ENCODE measurements around the gene TIAM2.

Gene TIAM2

GRCh38 chr6:155237613-155238012 is 242.5 kb downstream of the TIAM2 start:
- DNase-seq, result no peak

- DNase-seq, result no peak
Observed at GRCh38 chr6:155240905-155241600, 245.9 kb downstream of the TIAM2 start.

GRCh38 chr6:155241966-155242365 is 246.9 kb downstream of the TIAM2 start:
- DNase-seq, result no peak

DNA sequence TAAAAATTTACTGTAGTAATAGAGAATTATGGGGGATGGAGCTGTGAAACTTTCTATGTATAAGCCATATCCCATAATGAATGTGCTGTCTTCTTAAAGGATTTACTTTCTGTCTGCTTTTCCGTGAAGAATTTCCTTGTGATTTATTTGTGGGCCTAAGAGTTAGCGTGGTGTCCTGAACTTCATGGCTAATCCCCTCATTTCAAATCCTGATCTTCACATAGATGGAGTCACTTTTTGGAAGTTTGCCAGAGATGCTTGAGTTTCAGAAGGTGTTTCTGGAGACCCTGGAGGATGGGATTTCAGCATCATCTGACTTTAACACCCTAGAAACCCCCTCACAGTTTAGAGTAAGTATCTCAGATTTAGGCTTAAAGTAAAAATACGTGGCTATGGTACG is 249.3 kb downstream of the TIAM2 start:
- DNase-seq, result no peak

DNA sequence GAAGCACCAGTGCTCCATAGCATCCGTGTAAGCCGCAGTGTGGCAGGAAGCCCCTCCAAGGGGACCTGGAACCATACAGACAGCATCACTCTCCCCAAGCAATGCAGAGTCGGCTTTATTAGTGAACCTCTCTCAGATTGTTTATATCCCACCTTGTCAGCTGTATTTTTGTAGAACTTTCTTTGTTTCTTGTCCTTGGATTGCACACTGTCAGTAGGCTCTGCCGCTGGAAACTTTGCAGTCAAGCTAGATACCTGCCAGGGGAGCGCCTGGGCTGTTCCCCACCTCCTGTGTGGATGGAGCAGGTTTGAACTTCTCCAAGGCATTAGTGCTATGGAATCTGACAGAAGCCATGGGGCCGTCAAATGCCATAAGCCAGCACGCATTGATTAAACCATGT is 250.1 kb downstream of the TIAM2 start:
- DNase-seq, result no peak

DNA sequence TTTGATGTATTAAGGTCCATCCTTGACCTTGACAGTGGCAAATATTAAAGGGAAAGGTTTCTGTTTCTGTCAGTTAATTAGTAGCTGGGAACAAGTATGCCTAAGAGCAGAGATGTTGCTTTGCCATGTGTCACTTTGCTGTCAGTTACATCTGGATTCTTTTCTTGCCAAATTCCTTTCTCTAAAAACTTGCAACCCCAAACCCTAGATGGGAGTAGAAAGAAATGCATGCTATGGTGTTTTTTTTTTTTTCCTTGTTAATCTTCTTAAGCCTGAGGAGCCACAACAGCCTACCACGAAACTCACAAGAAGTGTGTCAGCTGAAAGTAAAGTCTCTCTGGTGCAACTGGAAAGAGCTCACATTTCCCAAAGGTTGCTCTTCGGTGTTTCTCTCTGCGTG is 250.7 kb downstream of the TIAM2 start:
- no peak for DNase-seq

DNA sequence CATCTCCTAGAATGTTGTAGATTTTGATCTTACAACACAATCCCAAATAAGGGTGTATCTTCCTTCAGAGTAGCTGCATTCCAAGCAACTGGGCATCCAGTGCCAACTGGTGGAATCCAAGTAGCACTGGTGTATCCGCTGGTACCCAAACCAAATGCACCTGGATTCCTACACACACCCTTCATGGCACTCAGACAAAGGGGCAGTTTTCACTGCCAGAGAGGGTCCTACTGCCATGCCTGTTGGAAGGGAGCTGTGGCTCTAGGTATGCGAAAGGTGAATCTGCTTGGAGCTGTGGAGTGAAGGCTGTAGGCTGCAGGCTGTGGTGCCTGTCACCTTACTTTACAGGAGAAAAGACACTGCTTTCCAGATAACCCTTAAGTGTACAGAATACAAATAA is 251.7 kb downstream of the TIAM2 start:
- DNase-seq, result no peak

- DNase-seq, result no peak
Observed at GRCh38 chr6:155247618-155248007, 252.5 kb downstream of the TIAM2 start.

- DNase-seq, result peak; percentile 6 to 47
Observed at GRCh38 chr6:155248008-155249001, 253.2 kb downstream of the TIAM2 start.

DNA sequence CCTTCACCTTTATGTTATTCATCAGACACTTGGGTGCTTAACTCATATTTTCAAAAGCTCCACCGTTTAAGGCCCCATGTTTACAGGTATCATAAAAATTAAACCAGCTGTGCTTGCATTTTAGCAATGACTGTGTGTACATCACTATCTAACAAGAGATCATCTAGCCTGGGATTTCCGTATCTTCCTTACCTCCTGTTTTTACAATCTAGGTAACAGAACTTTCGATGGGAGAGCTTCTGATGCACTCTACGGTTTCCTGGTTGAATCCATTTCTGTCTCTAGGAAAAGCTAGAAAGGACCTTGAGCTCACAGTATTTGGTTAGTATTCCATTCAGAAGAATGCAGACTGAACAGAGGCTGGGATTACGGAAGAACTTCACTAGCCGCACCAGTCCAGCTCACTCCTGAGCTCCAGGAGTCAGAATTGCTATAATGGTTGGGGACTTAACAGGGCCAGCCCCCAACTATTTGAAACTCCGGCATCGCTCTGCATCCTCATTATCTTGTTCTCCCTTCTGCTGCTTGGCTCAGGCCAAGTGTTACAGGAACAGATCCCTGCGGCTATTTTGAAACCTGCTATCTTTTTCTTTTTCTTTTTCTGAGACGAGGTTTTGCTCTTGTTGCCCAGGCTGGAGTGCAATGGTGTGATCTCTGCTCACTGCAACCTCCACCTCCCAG is 255.7 kb downstream of the TIAM2 start:
- no peak for DNase-seq

DNA sequence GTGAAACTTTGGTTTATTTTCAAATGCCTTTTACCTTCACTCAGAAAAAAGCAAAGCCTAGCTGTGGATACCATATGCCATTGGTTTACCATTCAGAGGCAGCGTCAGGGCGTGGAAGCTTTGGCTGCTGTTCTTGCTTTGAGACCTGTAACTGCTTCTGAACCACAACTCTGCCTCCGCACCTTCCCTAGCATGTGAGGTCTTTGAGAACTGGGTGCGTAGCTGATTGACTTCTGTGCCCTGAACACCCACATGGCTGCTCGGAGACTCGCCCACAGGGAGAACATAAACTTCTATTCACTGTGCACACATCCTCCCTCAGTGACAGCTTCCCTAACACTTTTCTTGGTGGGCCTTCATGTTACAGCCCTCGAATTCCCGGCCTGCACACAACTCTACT is 257.5 kb downstream of the TIAM2 start:
- no peak for DNase-seq

GRCh38 chr6:155253337-155253736 is 258.2 kb downstream of the TIAM2 start:
- no peak for DNase-seq

DNA sequence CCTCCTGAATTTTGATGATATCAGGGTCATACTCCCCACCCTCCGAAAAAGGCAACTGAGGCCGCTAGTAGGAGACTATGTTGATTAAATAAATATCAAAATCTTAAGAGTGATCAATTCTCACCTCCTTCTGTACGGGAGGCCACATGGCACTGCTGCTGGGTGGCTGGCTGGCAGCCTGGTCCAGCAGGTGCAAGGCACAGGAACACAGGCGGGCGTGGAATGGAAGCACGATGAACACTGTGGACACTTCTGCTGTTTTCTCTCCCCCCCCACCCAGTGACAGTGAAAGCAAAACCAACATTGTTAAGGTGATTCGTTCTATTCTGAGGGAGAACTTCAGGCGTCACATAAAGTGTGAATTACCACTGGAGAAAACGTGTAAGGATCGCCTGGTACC is 259.0 kb downstream of the TIAM2 start:
- DNase-seq, result no peak

DNA sequence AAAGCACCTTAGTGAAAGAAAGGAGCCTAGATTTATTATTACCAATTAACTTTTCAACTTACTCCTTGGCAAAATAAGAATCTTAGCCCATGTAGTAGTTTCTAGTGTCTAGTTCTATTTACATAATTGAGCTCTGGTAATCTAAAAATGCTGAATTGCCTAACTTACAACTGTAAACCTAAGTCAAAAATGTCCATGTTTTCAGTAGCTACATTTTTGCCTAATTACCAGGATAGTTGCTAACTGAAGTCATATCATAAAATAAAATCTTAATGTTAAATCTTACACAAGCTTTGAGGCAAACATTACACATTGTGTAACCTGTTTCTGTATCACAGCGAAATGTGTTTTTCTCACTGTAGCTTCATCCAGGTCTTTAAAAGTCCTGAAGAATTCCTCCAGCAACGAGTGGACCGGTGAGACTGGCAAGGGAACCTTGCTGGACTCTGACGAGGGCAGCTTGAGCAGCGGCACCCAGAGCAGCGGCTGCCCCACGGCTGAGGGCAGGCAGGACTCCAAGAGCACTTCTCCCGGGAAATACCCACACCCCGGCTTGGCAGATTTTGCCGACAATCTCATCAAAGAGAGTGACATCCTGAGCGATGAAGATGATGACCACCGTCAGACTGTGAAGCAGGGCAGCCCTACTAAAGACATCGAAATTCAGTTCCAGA is 261.1 kb downstream of the TIAM2 start:
- no peak for DNase-seq

- no peak for DNase-seq
Observed at GRCh38 chr6:155257796-155258195, 262.7 kb downstream of the TIAM2 start.

DNA sequence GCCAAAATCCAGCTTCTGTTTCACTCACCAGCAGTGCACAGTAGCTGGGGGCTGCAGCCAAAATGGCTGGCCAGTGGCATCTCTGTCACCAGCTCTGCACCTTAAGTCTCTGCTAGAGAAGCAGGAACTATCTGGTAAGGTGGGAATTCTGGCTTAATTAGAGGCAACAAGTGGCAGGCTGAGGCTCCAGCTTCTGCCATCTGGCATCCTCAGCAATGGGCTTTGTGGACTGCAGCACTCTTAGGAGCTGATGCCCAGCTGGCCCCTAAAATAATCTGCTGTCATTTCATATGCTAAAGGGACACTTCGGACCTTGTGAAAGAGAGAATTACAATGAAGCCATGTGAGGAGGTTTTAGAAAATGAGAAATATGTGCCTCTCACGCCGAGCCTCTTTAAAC is 264.1 kb downstream of the TIAM2 start:
- DNase-seq, result no peak

- DNase-seq, result no peak
Observed at GRCh38 chr6:155259897-155260296, 264.8 kb downstream of the TIAM2 start.

DNA sequence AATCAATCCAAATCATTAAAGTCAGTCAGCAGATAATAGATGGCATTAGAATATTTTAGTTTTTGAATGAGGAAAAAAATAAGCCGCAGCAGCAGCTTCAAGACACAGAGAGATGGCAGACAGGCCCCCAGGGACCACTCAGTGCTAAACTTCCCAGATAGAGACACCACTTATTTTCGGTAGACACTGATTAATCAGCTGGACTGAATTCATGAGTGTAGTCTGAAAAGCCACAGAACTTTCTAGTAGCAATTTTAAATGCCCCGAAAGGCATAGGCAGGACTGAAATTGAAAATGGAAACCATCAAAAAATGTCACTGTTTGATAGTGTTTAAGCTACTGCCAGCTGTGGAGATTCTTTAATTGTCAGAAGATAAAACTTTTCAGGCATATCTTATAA is 265.6 kb downstream of the TIAM2 start:
- DNase-seq, result no peak

DNA sequence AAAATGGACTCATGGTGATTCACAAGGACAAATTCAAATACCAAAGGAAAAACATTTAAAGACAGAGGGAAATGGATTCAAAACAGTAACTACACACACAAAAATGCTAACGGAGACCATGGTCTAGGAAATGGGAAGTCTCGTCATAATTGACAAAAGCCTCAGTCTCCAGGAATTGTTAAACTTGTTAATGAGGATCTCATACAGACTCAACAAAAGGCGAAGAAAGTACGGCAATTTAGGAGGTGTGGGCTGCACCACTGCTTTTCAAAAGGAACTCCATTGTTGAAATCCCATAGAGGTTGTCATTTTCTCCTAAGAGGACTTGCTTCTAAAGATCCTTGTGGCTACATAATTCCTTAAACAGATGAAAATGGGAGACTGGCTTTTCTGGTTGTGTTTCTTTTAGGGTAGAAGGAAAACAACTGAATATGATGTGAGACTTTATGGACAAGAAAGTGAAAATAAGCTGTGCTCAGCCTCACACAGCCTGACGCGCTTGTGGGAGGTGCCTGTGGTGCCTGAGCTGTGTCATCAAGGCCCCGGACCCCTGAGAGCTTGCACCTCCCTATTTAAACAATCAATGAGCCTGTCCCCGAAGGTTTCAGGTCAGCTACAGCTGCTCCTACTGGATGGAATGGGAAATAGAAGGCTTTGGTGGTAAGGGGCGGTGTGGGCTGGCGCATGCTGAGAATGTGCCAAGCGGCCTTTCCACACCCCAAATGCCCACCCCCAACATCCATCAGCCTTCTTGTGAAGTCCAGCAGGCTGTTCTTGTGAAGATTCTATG is 266.2 kb downstream of the TIAM2 start:
- DNase-seq, result no peak

- no peak for DNase-seq
Observed at GRCh38 chr6:155262655-155263054, 267.5 kb downstream of the TIAM2 start.

DNA sequence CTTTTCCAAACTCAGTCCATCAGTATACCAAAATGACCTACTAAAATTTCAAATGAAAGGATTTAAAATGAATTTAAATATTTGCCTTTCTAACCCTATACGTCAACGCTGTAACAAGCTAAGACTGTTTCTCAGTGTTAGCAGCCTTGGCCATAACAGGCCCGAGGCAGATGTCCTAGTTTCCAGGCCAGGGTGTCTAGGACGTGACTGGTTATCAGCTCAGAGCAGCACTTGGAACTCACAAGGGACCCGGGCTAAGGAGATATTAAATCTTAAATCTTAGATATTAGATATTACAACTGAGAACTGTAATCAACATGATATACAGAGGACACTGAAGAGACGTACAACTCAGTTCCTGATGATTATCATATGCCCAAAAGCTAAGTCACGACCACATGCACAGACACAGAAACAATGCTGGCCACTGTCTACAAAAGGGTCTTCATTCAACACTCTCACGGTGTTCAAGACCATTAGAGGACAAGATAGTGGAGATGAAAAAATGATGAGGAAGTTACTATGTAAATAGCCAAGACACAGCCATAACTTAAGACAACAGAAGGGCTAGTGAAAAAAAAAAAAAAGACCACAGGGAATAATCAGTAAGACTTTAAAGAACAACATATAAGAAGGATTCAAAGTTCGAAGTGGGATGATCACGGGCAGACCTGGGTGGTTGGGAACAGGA is 268.4 kb downstream of the TIAM2 start, which contains the start of gene CLDN20:
Gene CLDN20 (plus strand): TSS at position 641 of the 691 bp plus-strand sequence. CDS start 11,707 bp downstream, outside the sequence.
- no peak for DNase-seq
